22Rv1 (cell line): ENCODE data around the gene WWP2.

Source experiments
- ZFX ChIP-seq: fragments of 450-650 bp; IDR thresholded peaks from 2 replicates; pipeline ENCODE4 v1.6.1; 2017; ENCODE audit warnings: antibody characterized with exemption, borderline replicate concordance
- TF ChIP-seq, protein P1 (sequence below): fragments of 450-650 bp; IDR thresholded peaks from 2 replicates; pipeline ENCODE4 v1.5.1; 2017; ENCODE audit warnings: mild to moderate bottlenecking

DNA sequence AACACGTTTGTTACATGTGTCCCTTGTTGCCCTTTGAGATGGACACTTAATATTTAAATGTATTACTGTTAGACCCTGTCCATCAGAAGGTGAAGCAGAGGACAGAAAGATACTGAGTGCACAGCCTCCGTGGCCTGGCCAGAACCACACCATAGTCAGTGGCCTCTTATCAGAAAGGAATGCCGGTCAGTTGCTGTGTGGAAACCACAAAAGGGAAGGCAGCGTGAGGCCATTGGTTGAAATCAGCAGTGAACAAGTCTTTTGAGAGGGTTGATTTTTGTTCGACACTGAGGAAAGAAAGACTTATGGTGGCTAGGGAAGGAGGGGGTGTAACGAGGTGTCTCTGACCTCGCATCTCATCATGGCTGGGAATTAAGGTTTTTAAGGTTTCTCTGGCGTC, 103.6 kb downstream of the WWP2 start:
- TF ChIP-seq, protein P1, sequence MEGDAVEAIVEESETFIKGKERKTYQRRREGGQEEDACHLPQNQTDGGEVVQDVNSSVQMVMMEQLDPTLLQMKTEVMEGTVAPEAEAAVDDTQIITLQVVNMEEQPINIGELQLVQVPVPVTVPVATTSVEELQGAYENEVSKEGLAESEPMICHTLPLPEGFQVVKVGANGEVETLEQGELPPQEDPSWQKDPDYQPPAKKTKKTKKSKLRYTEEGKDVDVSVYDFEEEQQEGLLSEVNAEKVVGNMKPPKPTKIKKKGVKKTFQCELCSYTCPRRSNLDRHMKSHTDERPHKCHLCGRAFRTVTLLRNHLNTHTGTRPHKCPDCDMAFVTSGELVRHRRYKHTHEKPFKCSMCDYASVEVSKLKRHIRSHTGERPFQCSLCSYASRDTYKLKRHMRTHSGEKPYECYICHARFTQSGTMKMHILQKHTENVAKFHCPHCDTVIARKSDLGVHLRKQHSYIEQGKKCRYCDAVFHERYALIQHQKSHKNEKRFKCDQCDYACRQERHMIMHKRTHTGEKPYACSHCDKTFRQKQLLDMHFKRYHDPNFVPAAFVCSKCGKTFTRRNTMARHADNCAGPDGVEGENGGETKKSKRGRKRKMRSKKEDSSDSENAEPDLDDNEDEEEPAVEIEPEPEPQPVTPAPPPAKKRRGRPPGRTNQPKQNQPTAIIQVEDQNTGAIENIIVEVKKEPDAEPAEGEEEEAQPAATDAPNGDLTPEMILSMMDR: no peak
- no peak for TF ChIP-seq ZFX
